ENCODE measurements around the gene RAMP2.
"Not testable (repeated sequence)": the region's sequence is repeated elsewhere in the genome, so short reads cannot be mapped to it uniquely, and the experiment has no call there.

RAMP2 gene, protein sequence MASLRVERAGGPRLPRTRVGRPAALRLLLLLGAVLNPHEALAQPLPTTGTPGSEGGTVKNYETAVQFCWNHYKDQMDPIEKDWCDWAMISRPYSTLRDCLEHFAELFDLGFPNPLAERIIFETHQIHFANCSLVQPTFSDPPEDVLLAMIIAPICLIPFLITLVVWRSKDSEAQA

DNA sequence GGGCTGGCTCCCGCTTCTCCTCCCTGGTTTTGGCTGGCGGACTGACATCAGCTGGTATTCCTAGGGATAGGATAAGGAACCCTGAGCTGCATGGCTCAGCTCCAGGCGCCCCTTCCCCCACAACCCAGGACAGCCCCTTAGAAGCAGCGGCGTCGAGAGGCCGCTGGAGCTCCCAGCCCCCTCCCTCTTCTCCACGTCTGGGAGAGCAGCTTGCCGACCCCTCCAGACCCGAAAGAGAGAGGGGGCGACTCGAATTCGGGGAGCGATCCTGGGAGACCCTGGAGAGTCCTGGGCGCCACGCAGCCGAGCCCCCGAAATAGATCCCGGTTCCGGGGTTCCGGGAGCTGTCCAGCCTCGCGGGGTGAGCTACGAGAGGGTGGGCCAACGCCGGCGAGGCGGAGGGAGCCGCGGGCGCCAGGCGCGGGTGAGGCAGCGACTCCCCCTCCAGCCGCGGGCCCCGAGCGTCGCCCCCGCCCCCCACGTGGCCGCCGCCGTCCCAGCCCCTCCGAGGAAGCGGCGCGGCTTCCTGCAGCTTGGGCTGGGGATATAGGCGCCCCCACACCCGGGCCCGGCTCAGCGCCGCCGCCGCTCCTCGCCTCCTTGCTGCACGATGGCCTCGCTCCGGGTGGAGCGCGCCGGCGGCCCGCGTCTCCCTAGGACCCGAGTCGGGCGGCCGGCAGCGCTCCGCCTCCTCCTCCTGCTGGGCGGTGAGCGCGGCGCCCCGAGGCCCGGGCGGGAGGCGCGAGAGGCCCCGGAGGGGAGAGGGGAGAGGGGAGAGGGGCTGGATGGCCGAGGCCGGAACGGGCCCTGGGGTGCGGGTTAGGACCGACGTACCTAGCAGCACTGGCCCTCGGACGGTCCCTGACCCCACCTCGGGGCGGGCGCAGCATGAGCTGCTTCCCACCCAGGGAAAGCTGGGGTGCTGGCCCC, at the start of gene RAMP2:
RAMP2 (plus strand) TSS at position 576 of the 930 bp plus-strand sequence; CDS start at position 611, 35 bp downstream.
- Histone ChIP-seq H3K9ac (ENCODE audit: low read depth, low read length) (peak within 1 kb of the TSS; percentile 53; the same call in 1 of the 2 replicates), H3K4me3 (ENCODE audit: low read length) (peak within 1 kb of the TSS; percentile 65), H3K36me3 (ENCODE audit: insufficient read depth, low read depth, low read length) (no peaks in the 10 kb centered on the region), H3K27ac (ENCODE audit: low read length) (no peak within 1 kb of the TSS), H3K4me1 (ENCODE audit: insufficient read depth, low read length) (peaks cover 8% of the 10 kb centered on the region; the same call in 1 of the 2 replicates), H3K9me3 (ENCODE audit: insufficient read depth, low read depth, low read length) (no peaks in the 10 kb centered on the region), H3K27me3 (ENCODE audit: insufficient read depth, low read length) (peaks cover 49% of the 10 kb centered on the region)

- Histone ChIP-seq H3K9me3 (ENCODE audit: insufficient read depth, low read depth, low read length) (no peaks in the 10 kb centered on the region), H3K36me3 (ENCODE audit: insufficient read depth, low read depth, low read length) (peaks cover 68% of the 10 kb centered on the region), H3K9ac (ENCODE audit: low read depth, low read length) (no peak overlapping the region), H3K27me3 (ENCODE audit: insufficient read depth, low read length) (no peaks in the 10 kb centered on the region), H3K4me1 (ENCODE audit: insufficient read depth, low read length) (no peaks in the 10 kb centered on the region), H3K4me3 (ENCODE audit: low read length) (no peak overlapping the region), H3K27ac (ENCODE audit: low read length) (no peak overlapping the region)
Measured at GRCh38 chr17:42720996-42721583, 39.9 kb upstream of the RAMP2 start.

- no peaks in the 10 kb centered on the region for H3K9me3 ChIP-seq (ENCODE audit: insufficient read depth, low read depth, low read length)
- no peak overlapping the region for H3K27ac ChIP-seq (ENCODE audit: low read length)
- no peaks in the 10 kb centered on the region for H3K27me3 ChIP-seq (ENCODE audit: insufficient read depth, low read length)
- H3K4me1 ChIP-seq (ENCODE audit: insufficient read depth, low read length), result no peaks in the 10 kb centered on the region
- no peak overlapping the region for H3K9ac ChIP-seq (ENCODE audit: low read depth, low read length)
- H3K4me3 ChIP-seq (ENCODE audit: low read length), result no peak overlapping the region
- peaks cover 55% of the 10 kb centered on the region for H3K36me3 ChIP-seq (ENCODE audit: insufficient read depth, low read depth, low read length)
Measured at GRCh38 chr17:42723636-42724035, 37.4 kb upstream of the RAMP2 start.

DNA sequence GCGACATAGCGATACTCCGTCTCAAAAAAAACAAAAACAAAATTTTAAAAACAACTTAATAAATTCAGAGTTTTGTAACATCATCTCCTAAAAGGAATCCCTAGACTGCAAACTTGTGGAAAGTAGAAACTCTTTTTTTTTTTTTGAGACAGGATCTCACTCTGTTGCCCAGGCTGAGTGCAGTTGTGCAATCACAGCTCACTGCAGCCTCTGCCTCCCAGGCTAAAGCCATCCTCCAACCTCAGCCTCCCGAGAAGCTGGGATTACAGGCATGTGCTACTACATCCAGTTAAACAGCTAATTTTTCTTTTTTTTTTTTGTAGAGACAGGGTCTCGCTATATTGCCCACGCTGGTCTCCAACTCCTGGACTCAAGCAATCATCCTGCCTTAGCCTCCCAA, 35.9 kb upstream of the RAMP2 start:
- no peaks in the 10 kb centered on the region for H3K9me3 ChIP-seq (ENCODE audit: insufficient read depth, low read depth, low read length)
- no peaks in the 10 kb centered on the region for H3K4me1 ChIP-seq (ENCODE audit: insufficient read depth, low read length)
- no peak overlapping the region for H3K27ac ChIP-seq (ENCODE audit: low read length)
- H3K36me3 ChIP-seq (ENCODE audit: insufficient read depth, low read depth, low read length), result peaks cover 48% of the 10 kb centered on the region
- no peaks in the 10 kb centered on the region for H3K27me3 ChIP-seq (ENCODE audit: insufficient read depth, low read length)
- no peak overlapping the region for H3K4me3 ChIP-seq (ENCODE audit: low read length)
- H3K9ac ChIP-seq (ENCODE audit: low read depth, low read length), result no peak overlapping the region

DNA sequence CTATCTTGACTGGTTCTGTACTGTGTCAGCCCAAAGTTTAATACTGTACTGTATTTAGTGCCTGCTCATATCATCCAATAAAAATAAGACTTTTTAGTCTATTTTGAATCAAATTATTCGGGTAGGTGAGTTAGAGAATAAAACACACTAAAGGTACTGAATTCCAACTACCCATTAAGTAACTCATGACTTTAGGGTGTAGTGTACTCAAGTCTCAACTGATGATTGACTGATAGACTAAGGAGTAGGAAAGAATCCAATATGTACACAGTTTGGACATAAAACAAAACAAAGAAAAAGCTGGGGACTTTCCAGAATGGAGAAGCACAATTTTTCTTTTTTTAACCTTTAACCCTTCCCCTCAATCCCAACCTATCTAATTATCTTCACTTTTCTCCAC, 20.3 kb upstream of the RAMP2 start:
- H3K9ac ChIP-seq (ENCODE audit: low read depth, low read length), result no peak overlapping the region
- no peak overlapping the region for H3K27ac ChIP-seq (ENCODE audit: low read length)
- H3K9me3 ChIP-seq (ENCODE audit: insufficient read depth, low read depth, low read length), result peaks cover 4% of the 10 kb centered on the region; the same call in 1 of the 2 replicates
- peaks cover 8% of the 10 kb centered on the region for H3K27me3 ChIP-seq (ENCODE audit: insufficient read depth, low read length)
- H3K4me1 ChIP-seq (ENCODE audit: insufficient read depth, low read length), result peaks cover 7% of the 10 kb centered on the region; the same call in 1 of the 2 replicates
- no peaks in the 10 kb centered on the region for H3K36me3 ChIP-seq (ENCODE audit: insufficient read depth, low read depth, low read length)
- H3K4me3 ChIP-seq (ENCODE audit: low read length), result no peak overlapping the region

GRCh38 chr17:42742916-42743315, 18.1 kb upstream of the RAMP2 start:
- H3K27me3 ChIP-seq (ENCODE audit: insufficient read depth, low read length), result peaks cover 20% of the 10 kb centered on the region
- not testable (repeated sequence) for H3K9ac ChIP-seq (ENCODE audit: low read depth, low read length); H3K4me3 ChIP-seq (ENCODE audit: low read length); H3K4me1 ChIP-seq (ENCODE audit: insufficient read depth, low read length); H3K27ac ChIP-seq (ENCODE audit: low read length); H3K9me3 ChIP-seq (ENCODE audit: insufficient read depth, low read depth, low read length); H3K36me3 ChIP-seq (ENCODE audit: insufficient read depth, low read depth, low read length)

DNA sequence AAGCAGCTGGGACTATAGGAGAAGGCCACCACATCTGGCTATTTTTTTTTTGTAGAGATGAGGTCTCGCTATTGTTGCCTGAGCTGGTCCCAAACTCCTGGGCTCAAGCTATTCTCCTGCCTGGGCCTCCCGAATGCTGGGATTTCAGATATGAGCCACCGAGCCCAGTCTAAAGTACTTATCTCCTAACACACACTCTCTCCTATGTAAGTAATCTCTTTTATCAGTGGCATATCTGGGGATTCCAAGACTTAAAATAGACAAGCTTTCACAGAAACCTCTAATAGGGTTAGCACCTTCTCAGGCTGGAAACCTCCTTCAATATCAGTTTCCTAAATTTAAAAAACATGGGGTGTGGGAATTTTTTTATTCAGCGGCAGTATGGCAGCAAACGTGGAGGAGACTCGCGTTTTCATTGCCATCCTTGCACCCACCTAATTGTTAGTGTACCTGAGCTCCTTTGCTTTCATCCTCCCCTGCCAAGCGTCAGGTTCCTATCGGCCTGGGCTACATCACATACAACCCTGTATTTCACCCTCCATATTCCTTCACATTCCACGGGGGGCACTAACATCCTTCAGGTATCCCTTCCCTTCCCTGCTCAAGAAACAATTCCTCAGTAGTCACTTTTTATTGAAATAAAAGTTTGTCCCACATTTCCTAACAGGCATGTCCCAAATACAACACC, 17.3 kb upstream of the RAMP2 start:
- peak overlapping the region; percentile 86 for H3K4me3 ChIP-seq (ENCODE audit: low read length)
- no peaks in the 10 kb centered on the region for H3K36me3 ChIP-seq (ENCODE audit: insufficient read depth, low read depth, low read length)
- H3K9me3 ChIP-seq (ENCODE audit: insufficient read depth, low read depth, low read length), result peaks cover 4% of the 10 kb centered on the region; the same call in 1 of the 2 replicates
- H3K27ac ChIP-seq (ENCODE audit: low read length), result peak overlapping the region; percentile 88
- H3K4me1 ChIP-seq (ENCODE audit: insufficient read depth, low read length), result peaks cover 12% of the 10 kb centered on the region
- H3K27me3 ChIP-seq (ENCODE audit: insufficient read depth, low read length), result peaks cover 20% of the 10 kb centered on the region
- peak overlapping the region; percentile 84 for H3K9ac ChIP-seq (ENCODE audit: low read depth, low read length)

DNA sequence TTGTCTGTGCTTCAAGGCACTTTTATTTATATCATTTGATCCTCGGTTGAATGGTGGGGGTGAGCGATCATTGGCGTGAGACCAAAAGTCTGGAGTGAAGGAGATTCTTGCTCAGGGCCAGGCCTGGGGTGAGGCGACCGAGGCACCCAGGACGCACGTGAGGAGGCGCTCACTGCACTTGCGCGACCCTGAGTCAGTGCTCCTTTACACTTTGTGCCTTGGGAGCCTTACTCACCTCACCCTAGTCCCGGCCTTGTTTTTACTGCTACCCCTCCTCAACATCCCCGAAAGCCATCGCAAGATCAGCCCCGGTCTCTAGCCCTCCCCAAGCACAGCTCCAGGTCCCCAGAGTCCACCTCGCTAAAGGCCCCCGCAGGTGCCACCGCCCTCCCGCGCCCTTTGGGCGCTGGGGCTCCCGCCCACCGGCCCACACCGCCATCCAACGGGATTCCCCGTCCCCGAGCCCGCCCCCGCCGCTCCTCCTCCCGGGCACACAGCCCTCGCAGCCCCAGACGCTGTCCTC, 16.7 kb upstream of the RAMP2 start:
- H3K9ac ChIP-seq (ENCODE audit: low read depth, low read length), result peak overlapping the region; percentile 84
- H3K4me1 ChIP-seq (ENCODE audit: insufficient read depth, low read length), result peaks cover 17% of the 10 kb centered on the region
- no peaks in the 10 kb centered on the region for H3K36me3 ChIP-seq (ENCODE audit: insufficient read depth, low read depth, low read length)
- peak overlapping the region; percentile 88 for H3K27ac ChIP-seq (ENCODE audit: low read length)
- peaks cover 25% of the 10 kb centered on the region for H3K27me3 ChIP-seq (ENCODE audit: insufficient read depth, low read length)
- H3K4me3 ChIP-seq (ENCODE audit: low read length), result peak overlapping the region; percentile 86
- peaks cover 4% of the 10 kb centered on the region; the same call in 1 of the 2 replicates for H3K9me3 ChIP-seq (ENCODE audit: insufficient read depth, low read depth, low read length)

- Histone ChIP-seq H3K36me3 (ENCODE audit: insufficient read depth, low read depth, low read length) (no peaks in the 10 kb centered on the region), H3K27ac (ENCODE audit: low read length) (peak within 1 kb of the TSS; percentile 88), H3K9ac (ENCODE audit: low read depth, low read length) (peak within 1 kb of the TSS; percentile 84), H3K4me1 (ENCODE audit: insufficient read depth, low read length) (peaks cover 17% of the 10 kb centered on the region), H3K4me3 (ENCODE audit: low read length) (peak within 1 kb of the TSS; percentile 86), H3K27me3 (ENCODE audit: insufficient read depth, low read length) (peaks cover 25% of the 10 kb centered on the region), H3K9me3 (ENCODE audit: insufficient read depth, low read depth, low read length) (peaks cover 4% of the 10 kb centered on the region; the same call in 1 of the 2 replicates)
Measured at GRCh38 chr17:42744806-42745617, 16.0 kb upstream of the RAMP2 start, which contains the start of gene EZH1. Gene EZH1 (minus strand): TSS chr17:42745040. CDS start chr17:42728941, 16,099 bp downstream.

DNA sequence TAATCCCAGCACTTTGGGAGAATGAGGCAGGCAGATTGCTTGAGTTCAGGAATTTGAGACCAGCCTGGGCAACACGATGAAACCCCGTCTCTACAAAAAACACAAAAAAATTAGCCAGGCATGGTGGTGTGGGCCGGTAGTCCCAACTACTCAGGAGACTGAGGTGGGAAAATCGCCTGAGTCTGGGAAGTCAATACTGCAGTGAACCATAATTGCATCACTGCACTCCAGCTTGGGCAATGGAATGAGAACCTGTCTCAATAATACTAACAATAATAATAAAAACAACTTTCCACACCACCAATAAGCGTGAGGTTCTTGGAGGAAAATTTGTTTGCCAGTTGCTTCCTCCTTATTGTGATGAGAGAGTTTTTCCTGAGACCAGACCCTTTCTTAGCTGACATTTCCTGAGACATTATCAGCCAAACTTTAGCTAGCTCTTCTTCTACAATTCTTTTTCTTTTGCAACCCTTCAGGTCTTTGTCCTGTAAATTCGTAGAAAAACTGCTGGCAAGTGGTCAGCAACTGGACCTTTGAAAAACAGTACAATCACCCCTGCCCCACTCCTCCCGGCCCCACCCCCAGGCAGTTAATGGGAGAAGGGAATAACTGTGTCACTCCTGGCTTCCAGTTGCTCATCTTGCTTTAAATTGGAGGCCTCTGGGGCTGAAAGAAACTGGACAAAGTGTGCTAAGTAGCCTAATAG, 12.7 kb upstream of the RAMP2 start:
- no peak overlapping the region for H3K27ac ChIP-seq (ENCODE audit: low read length)
- peaks cover 25% of the 10 kb centered on the region for H3K27me3 ChIP-seq (ENCODE audit: insufficient read depth, low read length)
- H3K36me3 ChIP-seq (ENCODE audit: insufficient read depth, low read depth, low read length), result no peaks in the 10 kb centered on the region
- peaks cover 17% of the 10 kb centered on the region for H3K4me1 ChIP-seq (ENCODE audit: insufficient read depth, low read length)
- H3K9me3 ChIP-seq (ENCODE audit: insufficient read depth, low read depth, low read length), result peaks cover 4% of the 10 kb centered on the region; the same call in 1 of the 2 replicates
- H3K4me3 ChIP-seq (ENCODE audit: low read length), result no peak overlapping the region
- no peak overlapping the region for H3K9ac ChIP-seq (ENCODE audit: low read depth, low read length)
